GM19043 (cell line): Measurements from ENCODE around the gene CPXM2.

Source experiments
- ATAC-seq: cut with Tn5 transposase; IDR thresholded peaks from one replicate; pipeline ENCODE4 v1.9.1; 2021; ENCODE audit warnings: low read depth; ENCODE audit not compliant: unreplicated experiment

The CPXM2 gene

DNA sequence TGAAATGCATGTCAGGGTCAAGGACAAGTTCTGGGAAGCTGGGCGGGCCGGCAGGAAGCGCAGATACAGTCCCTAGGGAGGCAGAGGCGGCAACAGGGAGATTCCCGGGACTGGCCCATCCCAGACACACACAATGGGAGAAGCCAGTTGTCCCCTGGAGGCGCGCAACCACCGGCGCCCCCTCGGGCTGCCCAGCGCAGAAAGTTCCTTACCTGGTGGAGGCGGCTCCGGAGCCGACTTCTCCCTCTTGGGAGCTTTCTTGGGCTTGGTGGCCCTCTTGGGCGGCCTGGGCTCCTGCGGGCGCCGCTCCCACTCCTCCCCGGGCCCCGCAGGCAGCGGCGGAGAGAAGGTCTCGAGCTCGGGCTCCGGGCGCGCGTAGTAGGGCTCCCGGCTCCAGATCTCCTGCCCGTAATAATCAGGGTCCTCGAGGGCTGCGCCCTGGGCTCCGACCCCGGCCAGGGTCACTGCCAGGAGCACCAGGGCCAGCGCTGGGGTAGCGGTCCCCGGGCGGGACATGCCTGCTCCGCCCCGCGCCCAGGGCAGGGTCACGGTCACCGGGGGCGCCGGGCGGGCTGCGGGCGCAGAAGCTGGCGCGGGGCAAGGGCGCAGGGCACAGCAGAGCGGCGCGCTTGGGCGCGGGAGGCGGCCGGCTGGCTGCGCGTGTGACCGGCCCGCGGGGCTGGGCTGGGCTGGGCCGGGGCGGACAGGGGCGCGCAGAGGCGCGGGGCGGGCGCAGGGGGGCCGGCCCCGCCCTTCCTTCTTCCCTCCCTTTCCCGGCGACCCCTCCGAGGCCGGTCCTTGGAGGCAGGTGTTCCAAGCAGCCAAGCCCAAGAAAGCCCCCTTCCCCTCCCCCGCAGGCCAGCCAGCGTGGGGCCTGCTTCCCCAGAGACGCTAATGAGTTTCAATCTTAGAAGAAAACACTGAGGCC lies at the start of gene CPXM2:
Gene CPXM2 (minus strand): TSS at position 664 of the 928 bp plus-strand sequence. CDS start 148 bp downstream, at position 516.
- ATAC-seq: no peak

DNA sequence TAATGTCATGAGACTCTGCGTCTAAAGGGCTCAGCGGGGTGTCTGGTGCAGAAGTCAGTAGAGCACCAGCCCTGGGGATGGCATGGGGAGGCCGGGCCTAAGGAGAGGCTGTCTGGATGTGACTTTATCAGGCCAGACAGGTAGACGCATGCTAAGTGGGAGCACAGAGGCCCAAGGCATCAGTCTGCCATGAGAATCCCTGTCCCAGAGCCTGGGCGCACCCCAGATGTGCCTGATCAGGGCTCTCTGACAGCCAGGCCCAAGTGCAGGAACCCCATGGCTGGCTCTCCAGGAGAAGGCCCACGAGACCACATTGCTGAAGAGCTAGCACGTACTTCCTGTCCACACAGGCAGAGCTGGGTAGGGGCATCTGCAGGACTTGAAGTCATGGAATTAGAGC lies 48.0 kb upstream of the CPXM2 start:
- ATAC-seq: no peak

DNA sequence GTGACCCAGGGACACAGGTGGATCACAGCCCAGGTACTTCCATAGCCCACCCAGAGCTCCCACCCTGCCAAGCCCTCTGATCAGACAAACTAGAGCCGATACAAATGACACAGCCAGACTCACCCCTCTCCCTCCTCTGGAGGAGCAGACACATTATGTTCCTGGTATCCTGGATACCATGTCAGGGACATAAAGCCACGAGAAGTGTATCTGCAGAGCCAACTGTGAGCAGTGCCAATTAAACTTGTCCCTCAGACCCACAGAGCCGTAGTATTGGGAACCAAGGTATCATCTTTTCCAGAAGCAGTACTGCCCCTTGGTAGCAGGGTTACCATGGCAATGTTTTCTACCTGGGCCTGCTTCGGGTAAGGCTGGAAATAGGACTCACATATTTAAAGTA lies 47.3 kb upstream of the CPXM2 start:
- ATAC-seq: no peak

DNA sequence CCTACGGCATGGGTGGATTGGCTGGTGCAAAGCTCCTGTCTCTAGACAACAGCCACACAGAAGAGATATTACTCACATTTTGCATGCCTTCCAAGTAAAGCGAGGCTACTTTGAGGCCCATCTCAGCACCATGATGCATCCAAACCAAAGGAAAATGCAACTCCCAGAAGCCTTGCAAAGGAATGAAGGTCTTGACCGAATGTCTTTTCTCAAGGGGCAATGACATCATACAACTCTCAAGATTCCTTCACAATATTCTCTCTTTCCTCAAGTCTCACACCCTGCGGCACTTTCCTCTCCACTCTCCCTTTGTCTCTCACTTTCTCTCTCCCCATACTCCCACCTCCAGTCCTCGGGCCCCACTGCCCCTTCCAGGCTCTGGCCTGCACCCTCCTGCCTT lies 44.8 kb upstream of the CPXM2 start:
- no peak for ATAC-seq

DNA sequence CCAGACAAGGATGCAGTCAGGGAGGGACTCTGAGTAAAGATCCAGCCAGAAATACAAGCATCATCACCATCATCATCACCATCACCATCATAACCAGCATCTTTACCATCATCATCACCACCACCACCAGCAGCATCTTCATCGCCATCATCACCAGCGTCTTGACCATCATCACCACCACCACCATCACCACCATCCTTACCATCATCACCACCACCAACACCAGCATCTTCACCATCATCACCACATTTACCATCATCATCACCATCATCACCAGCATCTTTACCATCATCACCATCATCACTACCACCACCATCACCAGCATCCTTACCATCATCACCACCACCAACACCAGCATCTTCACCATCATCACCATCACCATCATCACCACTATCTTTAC lies 44.1 kb upstream of the CPXM2 start:
- ATAC-seq: no peak

DNA sequence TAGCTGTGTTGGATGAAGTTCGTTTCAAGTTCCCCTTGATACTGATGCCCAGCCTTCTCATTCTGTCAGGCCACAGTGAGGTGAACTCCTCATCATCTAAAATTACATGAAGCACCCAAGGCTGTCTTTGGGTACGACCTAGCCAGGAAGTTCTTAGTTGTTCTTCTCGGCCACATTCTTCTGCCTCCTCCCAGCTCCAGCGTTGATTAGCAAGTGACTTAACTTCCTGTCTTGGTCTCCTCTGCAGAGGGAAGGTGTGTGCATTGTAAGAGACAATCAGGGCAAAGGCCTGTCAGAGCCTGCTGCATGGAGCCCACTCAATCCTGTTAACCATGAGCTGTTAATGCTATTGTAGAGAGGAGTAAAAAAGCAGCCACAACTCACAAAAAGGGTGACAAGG lies 43.2 kb upstream of the CPXM2 start:
- ATAC-seq: no peak

DNA sequence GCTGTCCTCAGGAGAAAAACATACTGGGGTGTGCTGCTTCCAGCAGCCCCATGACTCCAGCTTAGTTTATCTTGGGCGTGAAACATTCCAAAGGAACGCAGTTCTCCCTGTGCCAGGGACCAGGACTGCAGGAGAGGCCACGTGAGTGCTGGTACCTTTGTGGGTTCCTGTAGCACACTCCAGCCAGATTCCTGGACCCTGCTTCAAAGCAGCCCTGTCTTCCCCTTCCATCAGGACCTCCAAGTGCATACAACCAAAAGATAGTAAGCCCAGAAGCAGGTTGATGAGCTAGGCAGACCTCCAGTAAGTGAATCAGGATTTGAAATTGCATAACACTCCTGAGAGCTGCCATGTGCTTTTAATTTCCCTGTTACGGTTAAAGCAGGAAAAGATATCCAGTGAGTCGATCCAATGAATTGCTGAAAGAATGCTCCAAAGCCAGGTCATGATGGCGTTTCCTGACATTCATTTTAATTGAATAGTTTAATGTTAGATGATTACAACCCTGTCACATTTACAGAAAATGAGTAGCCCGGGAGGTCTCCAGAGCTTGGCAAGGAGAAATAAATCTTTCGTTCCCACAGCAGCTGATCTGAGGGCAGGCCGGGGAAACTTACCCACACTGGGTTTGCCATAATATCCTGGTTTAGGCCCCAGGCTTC lies 38.9 kb upstream of the CPXM2 start:
- no peak for ATAC-seq

DNA sequence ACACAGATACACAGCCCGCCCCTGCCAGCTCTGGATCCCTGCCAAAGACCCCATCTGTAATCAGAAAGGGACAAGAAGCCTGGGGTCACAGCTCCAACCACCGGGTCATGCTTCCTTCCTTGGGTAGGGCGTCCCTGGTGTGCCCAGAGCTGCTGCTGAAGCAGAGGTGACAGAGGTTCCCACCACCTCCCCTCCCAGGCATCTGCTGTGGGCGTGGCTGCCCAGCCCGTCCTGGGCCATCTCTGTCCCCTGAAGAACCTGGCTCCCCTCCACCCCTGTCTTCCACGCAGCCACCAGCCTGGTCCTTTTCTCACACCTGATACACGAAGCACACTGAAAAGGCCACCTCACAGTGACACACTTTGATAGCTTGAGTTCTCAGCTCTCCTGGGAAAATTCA lies 38.2 kb upstream of the CPXM2 start:
- ATAC-seq: no peak

DNA sequence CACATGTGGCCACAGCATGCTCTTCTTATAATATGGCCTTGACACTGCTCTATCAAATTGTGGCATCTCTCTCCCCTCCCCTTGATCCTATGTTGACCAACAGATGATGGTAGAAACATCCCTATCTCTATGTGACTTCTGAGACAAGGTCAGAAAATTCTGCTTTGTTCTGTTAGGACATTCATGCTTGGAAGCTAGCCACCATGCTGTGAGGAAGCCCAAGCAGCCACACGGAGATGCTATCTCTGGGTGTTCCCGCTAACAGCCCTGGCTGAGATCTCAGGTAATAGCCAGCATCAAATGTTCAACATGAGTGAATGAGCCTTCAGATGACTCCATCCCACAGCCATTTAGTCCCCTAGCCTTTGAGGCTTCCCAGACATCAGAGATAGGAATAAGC lies 36.8 kb upstream of the CPXM2 start:
- no peak for ATAC-seq

DNA sequence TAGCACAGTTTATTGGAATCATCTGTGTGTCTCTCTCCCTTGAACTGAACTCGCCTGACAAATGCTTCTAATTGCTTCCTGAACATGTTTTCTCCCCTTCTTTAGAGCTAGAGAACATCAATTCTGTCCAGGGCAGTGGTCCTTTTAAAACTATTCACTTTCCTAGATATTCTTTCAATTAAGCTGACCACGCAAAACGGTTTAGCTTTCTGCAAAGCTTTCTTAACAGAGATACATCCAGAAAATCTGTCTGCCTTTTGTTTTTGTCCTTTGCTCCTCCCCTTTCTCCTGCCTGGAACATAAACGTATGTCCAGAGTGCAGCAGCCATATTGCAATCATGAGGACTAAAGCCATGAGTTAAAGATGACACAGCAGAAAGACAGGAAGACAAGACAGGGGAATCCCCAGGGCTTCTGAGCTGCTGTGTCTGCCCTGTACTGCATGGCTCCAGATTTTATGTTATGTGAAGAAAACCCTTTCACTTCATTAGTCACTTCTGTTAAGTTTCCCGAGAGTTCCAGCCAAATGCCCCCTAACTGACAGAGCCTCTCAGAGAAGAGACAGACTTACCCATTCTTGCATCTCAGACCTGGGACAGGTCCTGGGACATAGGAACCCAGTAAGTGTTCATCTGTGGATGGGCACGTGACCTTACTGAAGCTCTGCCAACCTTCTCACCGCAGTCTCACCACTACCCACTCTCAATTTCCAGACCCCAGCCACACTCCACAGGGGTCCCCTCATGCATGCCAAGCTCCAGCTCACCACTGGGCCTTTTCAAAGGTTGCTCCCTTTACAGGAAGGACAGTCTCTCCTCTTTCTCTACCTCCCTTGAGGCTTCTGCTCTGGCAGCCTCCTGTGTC lies 35.0 kb upstream of the CPXM2 start:
- ATAC-seq: no peak

DNA sequence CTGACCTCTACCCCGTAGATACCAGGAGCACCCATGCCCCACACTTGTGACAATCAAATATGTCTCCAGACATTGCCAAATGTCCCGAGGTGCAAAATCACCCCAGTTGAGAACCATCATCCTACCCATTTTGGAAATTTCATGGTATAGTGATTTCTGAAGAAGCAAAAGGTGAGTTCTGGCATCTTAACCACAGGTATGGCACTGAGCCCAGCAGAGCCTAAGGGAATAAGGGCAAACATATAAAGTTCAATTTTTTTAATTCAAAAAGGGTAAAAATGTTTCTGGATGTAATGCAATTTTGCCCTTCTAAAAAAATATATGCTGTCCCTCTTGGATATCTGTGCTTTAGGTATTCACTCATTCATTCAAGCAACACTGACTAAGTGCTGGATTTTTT lies 30.5 kb upstream of the CPXM2 start:
- ATAC-seq: no peak

DNA sequence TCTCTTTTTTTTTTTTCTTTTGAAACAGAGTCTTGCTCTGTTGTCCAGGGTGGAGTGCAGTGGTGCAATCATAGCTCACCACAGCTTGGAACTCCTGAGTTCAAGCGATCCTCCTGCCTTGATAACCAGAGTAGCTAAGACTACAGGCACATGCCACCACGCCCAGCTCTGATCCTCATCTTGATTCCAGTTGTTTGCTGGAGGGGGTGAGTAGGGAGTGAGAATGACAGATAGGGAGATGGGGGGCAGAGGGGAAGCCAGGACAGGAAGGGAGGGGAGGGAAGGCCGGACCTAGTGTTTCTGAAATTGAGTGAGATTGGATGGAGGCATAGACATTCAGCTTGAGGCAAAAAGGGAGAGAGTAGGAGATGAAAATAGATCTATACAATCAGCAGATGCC lies 25.2 kb upstream of the CPXM2 start:
- ATAC-seq: no peak

DNA sequence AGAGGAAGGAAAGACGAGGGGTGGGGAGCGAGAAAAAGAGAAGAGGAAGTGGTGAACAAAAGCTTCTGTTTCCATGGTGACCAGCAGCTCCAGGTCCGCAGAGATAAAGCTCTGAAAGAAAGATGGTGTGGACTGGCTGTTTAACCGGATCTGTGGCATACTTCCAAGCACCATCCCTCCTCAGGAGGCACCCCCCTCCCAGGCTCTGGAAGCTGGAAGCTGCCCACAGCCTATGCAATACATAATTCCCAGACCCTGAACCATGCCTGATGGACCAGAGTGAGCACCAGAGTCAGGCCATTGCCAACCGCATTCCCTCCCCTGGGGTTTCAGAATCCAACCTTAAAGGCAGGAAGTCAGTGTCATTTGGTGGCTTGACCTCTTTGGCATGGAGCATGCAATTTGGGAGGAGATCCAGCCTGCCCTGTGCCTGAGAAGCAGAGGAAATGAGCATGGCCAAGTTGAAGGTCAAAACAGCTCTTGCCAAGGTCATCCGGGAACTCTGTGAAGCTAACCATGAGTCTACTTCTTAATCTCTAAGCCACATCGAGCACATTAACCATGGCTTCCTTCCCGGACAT lies 22.2 kb upstream of the CPXM2 start:
- no peak for ATAC-seq

DNA sequence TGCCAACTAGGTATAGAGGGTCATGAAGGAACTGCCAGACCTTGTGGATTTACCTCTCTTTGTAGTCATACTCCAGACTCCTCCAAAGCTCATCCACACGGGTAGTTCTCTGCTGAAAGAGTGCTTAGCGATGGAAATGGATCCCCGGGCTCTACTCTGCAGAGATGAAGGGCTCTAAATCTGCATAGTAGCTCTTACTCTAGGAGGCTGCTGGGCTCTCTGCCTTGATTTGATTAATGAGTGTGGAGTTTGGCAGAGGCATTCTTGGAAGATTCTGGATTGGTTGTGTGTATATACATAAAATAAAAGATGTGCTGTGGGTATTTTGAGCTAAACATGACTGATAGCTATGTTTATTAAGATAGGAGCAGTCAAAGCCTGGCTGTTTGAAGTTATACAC lies 21.3 kb upstream of the CPXM2 start:
- ATAC-seq: no peak

DNA sequence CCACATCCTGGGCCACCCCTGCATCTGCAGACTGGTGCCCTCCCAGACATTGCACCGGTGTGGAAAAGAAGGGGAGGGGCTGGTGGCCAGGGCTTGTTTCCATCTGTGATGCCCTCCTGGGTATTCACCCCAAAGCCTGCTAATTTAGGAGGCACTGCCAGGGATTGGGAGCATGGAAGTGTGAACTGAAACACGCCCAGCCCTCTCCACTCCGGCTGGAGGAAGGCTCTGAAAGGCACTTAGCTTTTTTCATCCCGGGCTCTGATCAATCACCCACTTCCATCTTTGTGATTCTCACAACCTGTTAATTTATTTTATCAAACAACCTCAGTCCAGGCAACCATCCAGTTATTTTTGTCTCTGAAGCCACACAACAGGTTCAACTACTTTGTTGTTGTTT lies 20.9 kb upstream of the CPXM2 start:
- no peak for ATAC-seq

DNA sequence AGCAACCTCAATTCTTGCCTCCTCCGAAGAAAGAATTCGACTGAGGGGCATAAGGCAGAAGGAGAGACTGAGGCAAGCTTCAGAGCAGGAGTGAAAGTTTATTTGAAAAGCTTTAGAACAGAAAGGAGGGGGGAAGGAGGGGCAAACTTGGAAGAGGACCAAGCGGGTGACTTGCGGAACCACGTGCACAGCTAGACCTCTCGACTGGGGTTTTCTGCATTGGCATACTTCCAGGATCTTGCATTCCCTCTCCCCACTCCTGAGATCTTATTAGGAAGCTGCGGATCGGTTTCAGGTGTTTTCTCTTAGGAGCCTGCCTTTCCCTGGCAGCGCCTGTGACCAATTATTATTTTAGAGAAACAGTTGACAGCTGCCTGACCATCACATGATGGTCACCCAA lies 20.3 kb upstream of the CPXM2 start:
- ATAC-seq: no peak

DNA sequence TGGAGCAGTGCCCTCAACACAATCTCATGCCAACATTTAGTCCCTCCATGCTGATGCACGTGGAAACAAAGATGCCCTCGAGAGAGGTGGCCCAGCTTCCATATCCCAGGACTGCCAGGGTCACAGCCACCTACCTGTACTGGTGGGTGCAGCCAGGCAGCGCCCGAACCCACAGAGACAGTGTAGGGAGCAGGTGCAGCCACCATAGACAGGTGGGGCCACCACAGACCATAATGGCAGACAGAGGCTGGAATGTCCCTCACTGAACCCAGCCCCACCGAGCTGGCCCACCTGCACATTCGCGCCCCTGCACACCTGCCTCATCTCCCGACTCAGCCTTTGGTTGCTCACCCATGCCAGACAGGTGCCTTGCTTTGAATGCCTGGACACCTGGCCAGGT lies 18.3 kb upstream of the CPXM2 start:
- no peak for ATAC-seq

DNA sequence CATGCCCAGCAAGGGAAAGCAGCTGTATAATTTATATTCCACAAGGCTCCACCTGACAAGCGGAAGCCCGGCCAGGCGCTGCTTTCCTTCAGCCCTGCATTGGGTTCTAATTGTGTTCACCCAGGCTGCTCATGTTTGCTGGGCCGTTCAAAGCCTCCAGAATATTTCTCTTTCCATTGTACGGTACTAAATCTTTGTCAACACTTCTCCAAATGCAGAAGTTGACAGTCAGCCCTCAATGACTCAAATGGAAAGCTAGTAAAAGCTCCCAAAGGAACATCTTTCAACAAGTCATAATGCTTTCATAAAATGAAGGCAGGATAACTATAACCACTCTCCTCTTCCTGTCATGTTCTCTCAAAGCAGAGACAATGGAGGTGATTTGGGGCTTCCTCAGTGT lies 17.8 kb upstream of the CPXM2 start:
- no peak for ATAC-seq

DNA sequence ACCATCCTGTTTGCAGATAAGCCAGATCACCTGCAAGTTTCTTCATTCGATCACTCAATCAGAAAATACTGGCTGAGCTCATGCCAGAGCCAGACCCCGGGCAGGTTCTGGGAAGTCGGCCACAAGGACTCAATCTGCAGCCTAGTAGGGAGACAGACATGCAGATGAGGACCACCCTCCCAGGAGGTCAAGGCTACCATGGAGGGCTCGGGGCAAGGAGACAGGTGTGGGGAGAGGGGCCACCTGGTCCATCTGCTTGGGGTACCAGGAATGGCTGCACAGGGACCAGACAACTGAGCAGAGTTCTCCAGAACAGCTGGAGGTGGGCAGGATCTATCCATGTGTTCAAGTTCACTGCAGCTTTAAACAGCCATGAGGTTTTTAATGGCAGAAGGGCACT lies 16.8 kb upstream of the CPXM2 start:
- ATAC-seq: no peak

DNA sequence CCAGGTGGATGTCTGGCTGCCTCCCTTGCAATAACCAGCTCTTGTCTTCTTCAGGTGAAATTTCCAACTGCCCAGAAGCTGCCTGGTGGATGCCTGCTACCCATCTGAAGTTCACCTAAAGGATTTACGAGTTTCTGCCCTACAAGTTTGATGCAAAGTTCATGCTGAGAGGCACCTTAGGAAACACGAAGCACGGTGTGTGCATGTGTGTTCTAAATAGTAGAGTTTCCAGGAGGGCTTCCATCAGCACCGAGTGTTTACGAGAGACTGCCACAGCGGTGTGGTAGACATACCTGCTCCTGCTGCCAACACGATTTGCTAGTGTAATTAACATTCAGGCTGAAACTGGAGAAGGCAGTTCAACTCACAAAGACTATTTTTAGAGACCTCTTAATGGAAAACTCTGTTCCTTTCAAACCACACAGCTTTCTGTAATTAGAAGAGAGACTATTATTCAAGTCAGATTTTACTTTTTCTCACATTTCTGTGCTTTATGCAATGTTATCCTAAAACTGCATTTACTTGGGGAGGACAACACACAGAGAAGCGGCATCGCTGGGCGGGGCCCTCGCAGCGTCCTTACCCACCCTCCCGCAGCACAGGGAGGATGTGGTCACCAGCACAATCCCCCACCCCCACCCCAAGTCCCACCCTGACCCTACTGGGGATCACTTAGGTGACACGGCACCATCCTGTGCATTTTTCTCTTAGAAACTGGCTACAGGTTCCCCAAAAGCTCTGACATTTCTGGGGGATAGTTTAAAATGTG lies 15.5 kb upstream of the CPXM2 start:
- no peak for ATAC-seq
